NK-92 (cell line): Measurements from ENCODE around the gene RIPK4.
"Not testable (repeated sequence)": the region's sequence is repeated elsewhere in the genome, so short reads cannot be mapped to it uniquely, and the experiment has no call there.

Experiments
- DNase-seq: peaks from one replicate; lab custom pipeline; 2025; ENCODE audit not compliant: unreplicated experiment; lab: John Stamatoyannopoulos, UW

RIPK4 gene

DNA sequence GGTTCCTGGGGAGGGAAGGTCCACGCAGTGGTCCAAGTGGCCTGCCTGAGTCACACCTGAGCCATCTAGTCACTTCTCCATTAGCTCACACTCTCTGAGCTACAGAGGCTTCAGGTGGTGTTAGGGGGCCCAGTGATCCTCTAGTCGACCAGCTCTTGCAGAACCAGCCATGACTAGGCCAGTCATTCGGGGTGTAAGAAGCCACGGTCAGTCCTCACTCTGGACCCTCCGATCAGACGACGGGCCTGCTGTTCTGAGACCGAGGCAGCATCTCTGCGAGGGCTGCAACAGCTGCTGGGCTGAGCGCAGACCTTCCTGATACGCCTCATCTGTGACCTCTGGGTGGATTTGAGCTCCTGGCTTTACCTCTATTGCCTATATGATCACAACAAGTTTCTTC, 68.8 kb downstream of the RIPK4 start:
- no peak for DNase-seq

GRCh38 chr21:41695513-41695912, 71.3 kb downstream of the RIPK4 start:
- no peak for DNase-seq

DNA sequence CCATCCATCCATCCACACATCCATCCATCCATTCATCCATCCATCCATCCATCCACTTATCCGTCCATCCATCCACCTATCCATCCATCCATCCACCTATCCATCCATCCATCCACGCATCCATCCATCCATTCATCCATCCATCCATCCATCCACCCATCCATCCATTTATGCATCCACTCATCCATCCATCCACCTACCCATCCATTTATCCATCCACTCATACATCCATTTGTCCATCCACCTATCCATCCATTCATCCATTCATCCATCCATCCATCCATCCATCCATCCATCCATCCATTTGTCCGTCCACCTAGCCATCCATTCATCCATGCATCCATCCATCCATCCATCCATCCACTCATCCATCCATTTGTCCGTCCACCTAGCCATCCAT, 72.8 kb downstream of the RIPK4 start:
- not testable (repeated sequence) for DNase-seq

DNA sequence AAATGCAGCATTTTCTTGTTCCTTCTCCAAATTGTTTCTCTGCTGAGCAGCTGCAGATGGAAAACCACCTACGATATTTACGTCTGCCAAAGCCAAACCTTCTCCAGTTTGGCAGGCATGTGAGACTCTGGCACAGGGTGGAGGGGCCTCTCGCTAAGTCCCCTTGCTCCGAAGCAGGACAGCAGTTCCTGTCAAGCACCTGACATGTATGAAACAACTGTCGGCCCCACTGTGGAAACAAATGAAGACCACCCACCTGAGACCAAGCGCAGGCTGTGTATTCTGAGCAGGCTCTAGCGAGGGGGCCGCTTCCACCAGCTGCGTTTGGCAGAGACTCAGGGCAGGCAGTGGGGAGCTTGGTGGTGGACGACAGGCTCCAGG, 74.7 kb downstream of the RIPK4 start:
- DNase-seq: no peak

DNA sequence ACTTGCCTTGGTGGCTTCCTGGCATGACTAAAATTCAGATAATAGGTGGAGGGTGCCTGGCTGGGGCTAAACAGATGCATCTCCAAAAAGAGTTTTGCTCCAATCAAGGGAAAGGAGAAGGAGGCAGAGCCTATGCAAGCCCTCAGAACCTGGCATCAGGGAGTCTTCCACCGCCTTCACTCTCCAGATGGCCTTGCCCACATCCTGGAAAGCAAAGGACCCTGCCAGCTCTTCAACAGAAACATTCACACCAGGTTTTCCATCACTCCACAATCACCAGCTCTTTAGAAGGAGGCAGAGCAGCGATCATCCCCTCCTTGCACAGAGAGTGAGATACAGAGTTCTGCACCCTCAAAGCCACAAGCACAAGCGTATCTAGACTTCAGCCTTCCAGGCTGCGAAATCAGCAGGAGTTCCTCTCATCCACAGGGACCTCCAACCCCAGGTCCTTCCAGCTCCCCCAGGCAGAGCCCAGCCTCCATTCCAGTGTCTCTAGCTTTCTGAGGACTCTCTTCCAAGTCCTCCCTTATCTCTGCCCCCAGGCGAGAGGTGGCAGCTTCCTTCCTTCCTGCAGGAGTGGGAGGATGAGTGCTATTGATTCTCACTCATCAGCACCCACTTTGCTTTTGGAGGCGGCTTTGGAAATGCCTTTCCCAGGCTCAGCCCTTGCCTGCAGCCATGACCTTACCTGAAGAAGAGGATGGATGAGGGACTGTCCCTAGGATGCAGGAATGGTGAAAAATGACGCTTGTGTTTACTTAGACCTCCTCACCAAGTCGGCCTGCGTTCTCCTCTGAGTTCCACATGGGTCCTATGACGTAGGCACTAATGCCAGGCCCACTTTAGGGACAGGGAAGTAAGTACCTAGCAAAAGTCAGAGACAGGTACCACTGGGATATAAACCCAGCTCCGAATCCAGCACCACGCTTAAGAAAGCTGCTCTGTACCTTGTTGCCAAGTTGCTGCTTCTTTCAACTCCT, 75.4 kb downstream of the RIPK4 start:
- DNase-seq: no peak
